ENCODE data around the gene HOMER1. TPM values are rescaled to one million over a fixed set of nuclear protein-coding genes. Genes with fewer than 3 reads are reported as not detected.

The HOMER1 gene
- total RNA-seq, 1 donor from 2014 or later, result 41.6 TPM

DNA sequence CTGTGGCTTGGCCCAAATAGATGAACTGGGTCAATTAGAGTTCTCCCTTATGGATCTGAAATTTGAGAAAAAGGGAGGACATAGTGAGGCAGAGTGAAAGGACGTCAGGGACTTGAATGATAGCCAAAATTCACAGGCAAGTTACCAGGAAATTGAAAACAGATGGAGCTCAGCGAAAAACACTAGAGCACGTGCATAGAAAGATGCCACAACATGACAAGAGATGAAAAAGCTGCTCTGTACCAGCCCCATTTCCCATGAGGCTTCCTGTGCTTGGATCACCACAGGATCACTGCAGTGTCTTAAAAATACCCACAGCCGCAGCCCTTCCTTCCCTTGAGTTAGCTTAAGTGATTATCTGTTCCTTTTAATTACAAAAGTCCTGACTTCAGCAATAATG is 39.0 kb upstream of the HOMER1 start:
- H3K4me3 ChIP-seq, result no peak overlapping the region
- H3K4me1 Mint-ChIP-seq, result no peaks in the 10 kb centered on the region

DNA sequence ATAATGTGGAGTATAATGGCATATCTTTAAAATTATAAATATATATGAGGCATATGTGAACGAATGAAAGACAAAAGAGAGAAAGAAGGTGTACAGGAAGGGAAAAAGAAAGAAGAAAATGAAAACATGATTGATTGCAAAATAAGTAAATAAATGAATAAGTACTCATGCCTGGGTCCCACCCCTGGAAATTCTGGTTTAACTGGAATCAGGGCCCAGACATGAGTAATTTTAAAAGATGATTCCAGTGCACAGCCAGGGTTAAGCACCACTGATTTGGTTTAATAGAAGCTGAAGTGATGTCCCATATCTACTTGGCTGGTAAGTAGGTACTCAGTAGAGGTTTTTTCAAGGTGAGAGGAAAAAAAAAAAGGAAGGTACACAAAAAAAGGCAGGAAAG is 34.0 kb upstream of the HOMER1 start:
- Histone ChIP-seq H3K27me3 (no peaks in the 10 kb centered on the region), H3K27ac (no peak overlapping the region), H3K4me2 (no peak overlapping the region), H3K79me2 (ENCODE audit: low read depth) (no peaks in the 10 kb centered on the region), H4K20me1 (ENCODE audit: low read depth) (no peaks in the 10 kb centered on the region), H3K4me3 (no peak overlapping the region), H3K9me3 (ENCODE audit: low read depth) (no peaks in the 10 kb centered on the region), H2AFZ (replicated peaks) (peak overlapping the region; percentile 52), H3K4me1 (peaks cover 10% of the 10 kb centered on the region), H3K36me3 (no peaks in the 10 kb centered on the region), H3F3A (ENCODE audit: low read depth) (no peaks in the 10 kb centered on the region), H3K9ac (no peak overlapping the region)
- Mint-ChIP-seq H3K36me3 (no peaks in the 10 kb centered on the region), H3K4me1 (peaks cover 5% of the 10 kb centered on the region), H3K9me3 (no peaks in the 10 kb centered on the region), H3K27me3 (ENCODE audit: insufficient read depth, low read depth) (no peaks in the 10 kb centered on the region), H3K27ac (no peak overlapping the region), H3K4me3 (no peak overlapping the region)
- no peak for DNase-seq (ENCODE audit: low spot score)
- no peak for TF ChIP-seq EZH2 (IDR thresholded peaks at IDR 0.05)
- TF ChIP-seq EZH2phosphoT487 (IDR thresholded peaks at IDR 0.05), result no peak
- TF ChIP-seq, protein P1, sequence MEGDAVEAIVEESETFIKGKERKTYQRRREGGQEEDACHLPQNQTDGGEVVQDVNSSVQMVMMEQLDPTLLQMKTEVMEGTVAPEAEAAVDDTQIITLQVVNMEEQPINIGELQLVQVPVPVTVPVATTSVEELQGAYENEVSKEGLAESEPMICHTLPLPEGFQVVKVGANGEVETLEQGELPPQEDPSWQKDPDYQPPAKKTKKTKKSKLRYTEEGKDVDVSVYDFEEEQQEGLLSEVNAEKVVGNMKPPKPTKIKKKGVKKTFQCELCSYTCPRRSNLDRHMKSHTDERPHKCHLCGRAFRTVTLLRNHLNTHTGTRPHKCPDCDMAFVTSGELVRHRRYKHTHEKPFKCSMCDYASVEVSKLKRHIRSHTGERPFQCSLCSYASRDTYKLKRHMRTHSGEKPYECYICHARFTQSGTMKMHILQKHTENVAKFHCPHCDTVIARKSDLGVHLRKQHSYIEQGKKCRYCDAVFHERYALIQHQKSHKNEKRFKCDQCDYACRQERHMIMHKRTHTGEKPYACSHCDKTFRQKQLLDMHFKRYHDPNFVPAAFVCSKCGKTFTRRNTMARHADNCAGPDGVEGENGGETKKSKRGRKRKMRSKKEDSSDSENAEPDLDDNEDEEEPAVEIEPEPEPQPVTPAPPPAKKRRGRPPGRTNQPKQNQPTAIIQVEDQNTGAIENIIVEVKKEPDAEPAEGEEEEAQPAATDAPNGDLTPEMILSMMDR (IDR thresholded peaks at IDR 0.05), result no peak

More for the DNA sequence above, 39.0 kb upstream of the HOMER1 start:
- no peak for DNase-seq (ENCODE audit: low spot score)
- Mint-ChIP-seq H3K27me3 (ENCODE audit: insufficient read depth, low read depth) (no peaks in the 10 kb centered on the region), H3K4me3 (no peak overlapping the region), H3K36me3 (no peaks in the 10 kb centered on the region), H3K27ac (no peak overlapping the region), H3K9me3 (no peaks in the 10 kb centered on the region)
- Histone ChIP-seq H3K9me3 (ENCODE audit: low read depth) (no peaks in the 10 kb centered on the region), H3K27me3 (no peaks in the 10 kb centered on the region), H4K20me1 (ENCODE audit: low read depth) (no peaks in the 10 kb centered on the region), H3K27ac (no peak overlapping the region), H3F3A (ENCODE audit: low read depth) (no peaks in the 10 kb centered on the region), H3K36me3 (no peaks in the 10 kb centered on the region), H3K4me1 (no peaks in the 10 kb centered on the region), H2AFZ (replicated peaks) (peak overlapping the region; percentile 21), H3K79me2 (ENCODE audit: low read depth) (no peaks in the 10 kb centered on the region), H3K4me2 (no peak overlapping the region), H3K9ac (no peak overlapping the region)
- TF ChIP-seq, protein P1 (IDR thresholded peaks at IDR 0.05), result no peak
- TF ChIP-seq EZH2phosphoT487 (IDR thresholded peaks at IDR 0.05) (no peak), EZH2 (IDR thresholded peaks at IDR 0.05) (no peak)

DNA sequence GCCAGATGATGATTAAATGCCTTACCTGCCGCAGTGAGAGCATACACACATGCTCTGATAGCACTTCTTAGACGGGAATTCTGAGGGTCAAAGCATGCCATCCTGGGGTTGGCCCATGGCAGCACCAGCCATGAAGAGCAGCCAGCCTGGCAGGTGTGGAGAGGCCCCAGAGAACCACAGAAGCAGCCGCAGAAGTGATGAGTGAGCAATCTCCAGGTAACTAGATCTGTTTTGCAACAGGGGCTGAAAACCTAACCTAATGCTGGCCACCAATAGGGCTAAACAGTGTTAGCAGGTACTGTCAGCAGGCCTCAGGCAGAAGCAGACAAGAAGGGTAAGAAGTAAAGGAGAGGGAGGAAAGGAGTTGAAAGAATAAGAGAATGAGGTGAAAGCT is 33.5 kb upstream of the HOMER1 start:
- H3K27ac ChIP-seq, result no peak overlapping the region
- Mint-ChIP-seq H3K4me3 (no peak overlapping the region), H3K27ac (no peak overlapping the region), H3K27me3 (ENCODE audit: insufficient read depth, low read depth) (no peaks in the 10 kb centered on the region), H3K9me3 (no peaks in the 10 kb centered on the region), H3K36me3 (no peaks in the 10 kb centered on the region), H3K4me1 (peaks cover 5% of the 10 kb centered on the region)
- H3K9ac ChIP-seq, result no peak overlapping the region
- no peaks in the 10 kb centered on the region for H3K36me3 ChIP-seq
- H3K79me2 ChIP-seq (ENCODE audit: low read depth), result no peaks in the 10 kb centered on the region
- peaks cover 10% of the 10 kb centered on the region for H3K4me1 ChIP-seq
- H2AFZ ChIP-seq (replicated peaks), result peak overlapping the region; percentile 92
- no peaks in the 10 kb centered on the region for H3F3A ChIP-seq (ENCODE audit: low read depth)
- H3K9me3 ChIP-seq (ENCODE audit: low read depth), result no peaks in the 10 kb centered on the region
- no peaks in the 10 kb centered on the region for H4K20me1 ChIP-seq (ENCODE audit: low read depth)
- H3K4me2 ChIP-seq, result no peak overlapping the region
- no peak overlapping the region for H3K4me3 ChIP-seq
- no peaks in the 10 kb centered on the region for H3K27me3 ChIP-seq
- no peak for TF ChIP-seq EZH2phosphoT487 (IDR thresholded peaks at IDR 0.05)
- TF ChIP-seq, protein P1 (IDR thresholded peaks at IDR 0.05), result no peak
- TF ChIP-seq EZH2 (IDR thresholded peaks at IDR 0.05), result no peak
- DNase-seq (ENCODE audit: low spot score), result no peak
